EL (cell line): ENCODE results near the gene C1QBP.

Source experiments
- DNase-seq: peaks from one replicate; pipeline ENCODE4 v3.0.0-alpha.2; 2016

The C1QBP gene, protein sequence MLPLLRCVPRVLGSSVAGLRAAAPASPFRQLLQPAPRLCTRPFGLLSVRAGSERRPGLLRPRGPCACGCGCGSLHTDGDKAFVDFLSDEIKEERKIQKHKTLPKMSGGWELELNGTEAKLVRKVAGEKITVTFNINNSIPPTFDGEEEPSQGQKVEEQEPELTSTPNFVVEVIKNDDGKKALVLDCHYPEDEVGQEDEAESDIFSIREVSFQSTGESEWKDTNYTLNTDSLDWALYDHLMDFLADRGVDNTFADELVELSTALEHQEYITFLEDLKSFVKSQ

DNA sequence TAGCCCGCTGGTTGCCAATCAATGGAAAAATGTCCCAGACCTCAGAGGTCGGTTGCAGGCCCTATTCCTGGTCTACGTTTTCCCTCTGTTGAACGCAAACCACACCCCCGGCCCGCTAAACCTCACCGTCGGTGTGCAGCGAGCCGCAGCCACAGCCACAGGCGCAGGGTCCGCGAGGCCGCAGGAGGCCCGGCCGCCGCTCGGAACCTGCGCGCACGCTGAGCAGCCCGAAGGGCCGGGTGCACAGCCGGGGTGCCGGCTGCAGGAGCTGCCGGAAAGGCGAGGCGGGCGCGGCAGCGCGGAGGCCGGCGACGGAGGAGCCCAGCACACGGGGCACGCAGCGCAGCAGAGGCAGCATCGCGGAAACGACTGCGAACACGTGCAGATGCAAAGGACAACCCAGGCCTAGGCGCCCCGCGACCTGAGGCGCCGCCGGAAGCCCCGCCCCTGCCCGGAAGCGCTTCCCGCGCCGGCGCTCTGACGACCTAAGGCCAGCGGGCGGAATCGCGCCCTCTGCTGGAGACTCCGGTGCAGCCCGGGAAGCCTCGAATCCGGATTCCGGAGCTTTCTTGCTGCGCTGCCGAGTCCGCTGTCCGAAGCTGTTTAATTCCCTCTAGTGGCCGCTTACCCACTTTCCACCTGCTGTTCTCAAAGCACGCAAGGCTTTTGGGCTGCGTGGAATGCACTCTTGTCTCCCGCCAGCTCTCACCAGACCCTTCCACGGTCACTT is at the start of gene C1QBP:
C1QBP (minus strand) TSS at position 440 of the 730 bp plus-strand sequence; CDS start at position 358, 82 bp downstream.
- DNase-seq = peak; percentile 92

DNA sequence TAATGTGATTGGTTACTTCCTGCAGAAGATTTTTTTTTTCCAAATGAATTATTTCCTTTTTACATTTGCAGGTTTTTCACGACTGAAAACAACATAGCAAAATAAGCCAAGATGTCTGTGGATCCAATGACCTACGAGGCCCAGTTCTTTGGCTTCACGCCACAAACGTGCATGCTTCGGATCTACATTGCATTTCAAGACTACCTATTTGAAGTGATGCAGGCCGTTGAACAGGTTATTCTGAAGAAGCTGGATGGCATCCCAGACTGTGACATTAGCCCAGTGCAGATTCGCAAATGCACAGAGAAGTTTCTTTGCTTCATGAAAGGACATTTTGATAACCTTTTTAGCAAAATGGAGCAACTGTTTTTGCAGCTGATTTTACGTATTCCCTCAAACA is 49.8 kb upstream of the C1QBP start:
- no peak for DNase-seq

DNA sequence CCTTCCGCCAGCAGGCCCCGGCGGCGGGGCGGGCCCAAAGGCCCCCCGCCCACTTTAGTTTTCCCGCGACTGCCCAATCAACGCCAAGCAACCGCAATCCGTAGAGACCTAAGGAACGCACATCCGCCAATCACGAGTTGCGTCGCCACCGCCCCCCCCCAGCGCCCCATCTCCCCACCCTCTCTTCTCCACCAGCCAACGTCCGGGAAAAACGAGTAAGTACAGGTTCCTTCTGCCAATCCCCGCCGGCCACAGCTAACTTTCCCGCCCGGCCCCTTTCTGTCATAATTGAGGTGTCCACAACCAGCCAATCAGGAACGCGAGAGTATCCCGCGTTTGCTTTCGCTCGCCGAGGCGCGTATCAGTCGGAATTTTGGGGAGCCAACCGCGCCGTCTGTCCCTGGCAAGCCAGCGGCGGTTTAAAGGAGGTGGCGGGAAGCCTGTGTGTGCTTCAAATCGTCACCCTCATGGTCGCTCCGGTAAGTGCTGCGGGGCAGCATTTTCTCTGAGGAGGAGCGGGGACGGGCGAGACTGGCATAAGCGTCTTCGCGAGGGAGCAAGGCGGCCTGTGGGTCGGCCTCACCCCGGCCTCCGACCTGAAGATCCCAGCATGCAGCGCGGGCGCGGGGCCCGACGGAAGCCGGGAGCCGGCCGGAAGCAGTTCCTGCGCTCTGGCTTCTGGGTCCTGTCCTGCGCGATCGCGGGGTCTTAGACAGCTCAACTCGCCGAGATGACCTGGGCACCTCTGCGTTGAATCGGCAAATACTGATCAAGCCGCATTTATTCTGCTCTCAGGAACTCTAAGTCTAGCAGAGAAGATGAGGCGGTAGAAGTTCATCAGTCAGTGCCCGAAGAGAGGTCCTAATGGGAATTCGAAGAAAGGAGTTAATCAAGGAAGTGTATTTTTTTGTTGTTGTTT is 47.5 kb upstream of the C1QBP start, which contains the start of gene MIS12:
MIS12 (plus strand) TSS at position 361 of the 919 bp plus-strand sequence. CDS start 2,297 bp downstream, outside the sequence.
- DNase-seq = peak; percentile 100

DNA sequence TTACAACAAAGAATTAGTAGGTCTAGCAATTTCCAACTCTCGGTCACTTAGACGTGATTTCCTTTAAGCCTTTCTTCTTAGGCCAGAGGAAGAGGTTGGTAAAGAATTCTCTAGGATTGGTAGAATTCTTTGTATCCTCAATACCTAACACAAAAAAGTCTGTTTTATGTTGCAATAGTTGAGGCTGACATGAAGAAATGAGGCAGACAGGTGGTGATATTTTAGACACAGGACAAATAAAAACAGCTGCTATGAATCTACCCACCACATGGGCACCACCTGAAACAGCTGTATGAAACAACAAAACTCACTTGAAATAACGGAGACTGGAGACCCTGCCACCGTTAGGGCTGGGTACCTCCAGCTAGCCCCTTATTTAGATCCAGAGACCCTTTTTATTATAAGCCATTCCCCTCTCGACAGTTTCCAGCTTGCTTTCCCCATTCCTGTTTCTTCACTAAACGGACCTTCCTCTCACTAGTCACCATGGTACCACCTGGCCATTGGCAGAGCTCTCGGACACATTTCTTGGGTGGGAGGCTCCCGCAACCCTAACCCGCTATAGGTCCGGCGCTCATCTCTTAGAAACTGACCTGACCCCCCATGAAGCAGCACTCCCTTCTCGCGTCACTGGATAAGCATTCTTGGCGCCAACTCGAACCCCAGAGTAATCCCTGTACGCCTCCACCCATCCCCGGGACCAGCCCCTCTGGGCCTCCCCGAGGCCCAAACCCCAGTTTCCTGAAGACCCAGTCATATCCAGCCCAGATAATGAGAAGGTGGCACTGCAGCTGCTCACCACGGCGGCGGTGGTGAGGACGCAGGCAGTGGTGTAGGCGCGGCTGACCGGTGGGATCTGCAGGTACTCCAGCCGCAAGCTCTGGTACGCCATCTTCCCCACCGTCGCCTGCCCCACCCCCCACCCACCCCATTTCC is 46.6 kb upstream of the C1QBP start, which contains the start of gene DERL2:
DERL2 (minus strand) TSS at position 909 of the 936 bp plus-strand sequence; CDS start at position 892, 17 bp downstream.
- peak; percentile 70 for DNase-seq

DNA sequence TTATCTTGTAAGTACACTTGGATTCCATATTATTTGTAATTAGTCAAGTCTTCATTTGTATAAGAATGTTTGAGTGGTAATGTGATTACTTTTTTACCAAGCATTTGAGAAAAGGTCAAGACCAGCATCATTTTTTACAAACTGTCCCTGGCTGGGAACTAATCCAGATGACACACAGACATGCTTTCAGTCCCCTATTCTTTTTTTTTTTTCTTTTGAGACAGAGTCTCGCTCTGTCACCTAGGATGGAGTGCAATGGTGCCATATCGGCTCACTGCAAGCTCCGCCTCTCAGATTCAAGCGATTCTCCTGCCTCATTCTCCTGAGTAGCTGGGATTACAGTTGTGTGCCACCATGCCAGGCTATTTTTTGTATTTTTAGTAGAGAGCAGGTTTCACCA is 42.5 kb upstream of the C1QBP start:
- DNase-seq = no peak

DNA sequence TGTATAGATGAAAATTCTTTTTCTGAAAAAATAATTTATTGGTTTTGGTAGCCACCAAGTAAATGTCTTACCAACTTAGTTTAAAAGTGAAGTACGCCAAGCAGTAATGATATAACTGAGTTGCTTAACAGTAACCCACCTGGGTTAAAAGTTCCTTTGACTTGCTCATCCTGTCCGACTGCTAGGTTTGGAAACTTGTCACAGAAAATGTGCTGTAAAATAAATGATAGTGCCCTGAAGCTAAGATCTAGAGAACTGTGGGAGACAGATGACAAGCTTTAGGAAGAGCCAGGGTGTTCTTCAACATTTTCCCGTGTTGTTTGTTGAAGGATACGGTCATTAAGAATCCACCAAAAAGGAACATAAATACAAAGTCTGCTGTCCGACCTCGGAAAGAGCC is 42.0 kb upstream of the C1QBP start:
- no peak for DNase-seq

DNA sequence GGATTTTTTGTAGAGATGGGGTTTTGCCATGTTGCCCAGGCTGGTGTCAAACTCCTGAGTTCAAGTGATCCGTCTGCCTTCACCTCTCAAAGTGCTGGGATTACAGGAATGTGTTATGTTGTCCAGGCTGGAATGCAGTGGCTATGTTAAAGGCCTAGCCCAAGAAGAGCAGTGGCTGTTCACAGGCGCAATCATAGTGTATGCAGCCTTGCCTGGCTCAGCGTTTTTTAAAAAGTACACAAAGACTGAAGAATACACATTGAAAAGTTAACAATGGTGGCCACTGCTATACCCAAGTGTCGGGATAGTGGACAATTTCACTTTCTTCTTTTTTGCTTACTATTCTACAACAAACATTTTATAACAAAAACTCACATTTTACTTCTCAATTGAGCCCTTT is 40.0 kb upstream of the C1QBP start:
- no peak for DNase-seq

DNA sequence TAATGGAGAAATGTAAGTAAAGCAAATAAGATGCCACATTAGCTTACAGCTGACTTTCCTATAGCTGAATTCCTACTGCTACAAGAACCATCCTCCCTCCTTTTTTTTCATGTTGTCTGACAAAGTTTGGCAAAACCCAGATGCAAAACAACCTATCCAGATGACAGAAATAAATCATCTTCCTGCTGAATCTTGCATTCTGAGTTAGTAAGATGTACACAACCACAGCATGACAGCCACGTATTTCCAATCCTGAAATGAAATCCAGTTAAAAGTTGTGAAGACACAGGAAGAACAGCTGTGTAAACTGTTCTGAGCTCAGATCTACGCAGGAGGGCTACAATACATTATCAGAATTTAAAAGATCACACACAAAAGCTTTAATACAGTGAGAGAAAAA is 35.0 kb upstream of the C1QBP start:
- DNase-seq = no peak

DNA sequence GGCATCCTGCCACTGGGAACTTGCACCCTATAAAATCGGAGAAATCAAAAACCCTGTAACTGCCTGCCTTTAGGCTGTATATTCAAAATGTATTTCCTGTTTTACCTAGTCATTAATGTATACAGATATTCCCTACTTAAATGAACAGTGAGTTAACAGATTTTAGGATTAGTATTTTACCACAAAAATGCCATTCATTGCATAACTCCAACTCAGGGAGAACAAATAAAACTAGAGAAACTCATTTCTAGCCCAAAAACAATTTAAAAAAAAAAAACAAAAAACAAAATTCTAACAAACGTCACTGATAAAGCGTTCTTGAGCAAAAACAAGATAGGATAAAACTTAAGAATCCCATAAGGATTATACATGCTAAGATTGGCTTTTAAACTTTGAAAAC is 33.6 kb upstream of the C1QBP start:
- DNase-seq = no peak

DNA sequence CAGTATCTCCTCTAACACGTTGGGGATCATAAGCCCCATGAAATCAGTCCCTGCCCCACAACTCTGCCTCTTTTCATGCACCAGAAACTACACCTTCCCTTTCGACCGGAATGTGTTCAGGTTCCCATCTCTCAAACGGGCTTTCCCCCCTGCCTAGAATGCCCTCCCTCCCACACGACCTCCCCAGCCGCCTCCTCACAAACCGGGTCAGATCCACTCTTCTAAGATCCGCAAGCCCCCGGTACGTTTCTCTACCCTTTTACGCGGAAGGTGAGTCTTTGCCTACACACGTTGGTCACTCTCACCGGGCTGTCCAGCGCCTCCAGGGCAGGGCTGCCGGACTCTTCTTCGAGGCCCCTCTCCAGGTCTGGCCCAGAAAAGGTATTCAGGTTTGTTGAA is 29.1 kb upstream of the C1QBP start:
- DNase-seq = no peak

DNA sequence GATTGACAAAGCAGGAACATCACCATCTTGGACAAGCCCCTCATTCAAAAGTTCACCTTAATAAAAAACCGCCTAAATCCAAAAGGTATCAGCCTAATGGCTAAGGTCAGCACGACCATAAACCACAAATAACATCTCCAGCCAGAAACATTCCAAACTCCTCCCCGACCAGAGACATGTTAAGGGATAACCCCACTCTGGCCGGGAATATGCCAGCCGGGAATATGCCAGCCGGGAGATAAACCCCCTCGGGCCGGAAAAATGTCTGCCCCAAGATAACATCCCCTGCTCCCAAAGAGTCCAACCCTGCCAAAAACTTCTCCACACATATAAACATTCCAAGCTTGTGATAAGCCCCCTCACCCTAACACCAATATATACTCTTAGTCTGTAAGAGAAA is 28.5 kb upstream of the C1QBP start:
- peak; percentile 21 for DNase-seq

DNA sequence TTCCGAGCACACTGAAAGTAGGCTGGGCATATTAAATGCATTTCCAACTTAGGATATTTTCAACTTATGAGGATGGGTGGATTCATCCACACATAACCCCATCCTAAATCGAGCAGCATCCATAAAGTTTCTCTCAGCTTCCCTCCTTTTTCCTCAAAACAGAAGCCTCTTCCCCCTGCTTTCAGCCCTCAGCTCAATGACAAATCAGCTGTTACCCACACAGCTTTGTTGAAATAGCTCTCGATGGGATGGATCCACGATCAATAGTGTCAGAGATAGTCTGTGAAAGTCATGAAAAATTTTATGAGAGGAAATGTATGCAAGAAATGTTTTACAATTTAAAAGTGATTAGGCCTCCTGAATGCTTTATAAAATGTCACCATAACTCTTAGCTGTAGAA is 27.3 kb upstream of the C1QBP start:
- no peak for DNase-seq

DNA sequence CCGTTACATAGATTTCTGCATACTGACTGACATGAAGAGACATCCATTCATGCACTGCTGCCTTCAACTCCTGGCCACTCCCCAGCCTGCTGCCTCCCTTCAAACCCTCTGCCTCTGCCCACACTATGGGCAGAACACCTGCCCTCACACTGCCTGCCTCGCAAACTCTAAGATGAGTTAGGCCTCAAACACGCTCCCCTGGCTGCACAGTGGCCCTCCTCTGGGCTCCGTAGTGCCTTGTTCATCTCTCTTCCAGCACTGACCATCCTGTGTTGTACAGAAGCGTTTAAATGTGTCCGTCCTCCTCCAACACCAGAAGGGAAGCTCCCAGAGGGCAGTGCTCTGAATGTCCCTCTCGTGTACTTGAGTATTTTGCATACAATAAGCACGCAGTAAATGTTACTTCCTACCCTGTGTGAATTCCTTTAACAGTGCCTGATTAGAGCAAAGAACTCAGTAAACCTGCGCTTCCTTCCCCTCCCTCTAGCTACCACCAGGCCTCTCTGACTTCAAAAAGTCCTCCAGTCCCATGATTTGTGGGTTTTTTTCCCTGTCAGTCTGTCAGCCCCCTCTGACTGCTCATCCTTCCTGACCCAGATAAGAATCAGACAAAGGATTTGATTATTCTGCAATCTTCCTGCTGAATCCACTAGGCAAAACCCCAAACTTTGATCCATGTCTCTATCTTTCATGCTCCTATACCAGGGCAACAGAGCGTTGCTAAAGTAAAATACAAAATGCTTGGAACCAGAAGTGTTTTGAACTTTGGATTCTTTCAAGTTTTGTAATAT is 26.0 kb upstream of the C1QBP start:
- no peak for DNase-seq

DNA sequence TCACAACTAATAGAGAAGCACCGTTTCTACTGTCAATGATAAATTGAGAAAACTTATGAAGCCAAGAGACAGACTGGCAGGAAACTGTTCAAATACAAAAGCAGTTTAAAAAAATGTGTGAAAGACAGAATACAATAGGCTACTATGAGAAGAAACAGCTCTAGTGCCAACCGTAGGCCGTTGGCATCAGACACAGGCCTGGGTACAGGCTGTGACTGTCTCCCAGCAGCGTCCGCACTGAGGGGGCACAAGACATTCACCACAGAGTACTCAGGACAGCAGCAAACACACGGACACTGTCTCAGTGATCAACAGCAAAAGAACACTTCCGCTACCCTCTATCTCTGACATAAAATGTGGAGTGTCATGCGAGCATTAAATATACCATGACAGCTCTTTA is 7.8 kb upstream of the C1QBP start:
- no peak for DNase-seq

DNA sequence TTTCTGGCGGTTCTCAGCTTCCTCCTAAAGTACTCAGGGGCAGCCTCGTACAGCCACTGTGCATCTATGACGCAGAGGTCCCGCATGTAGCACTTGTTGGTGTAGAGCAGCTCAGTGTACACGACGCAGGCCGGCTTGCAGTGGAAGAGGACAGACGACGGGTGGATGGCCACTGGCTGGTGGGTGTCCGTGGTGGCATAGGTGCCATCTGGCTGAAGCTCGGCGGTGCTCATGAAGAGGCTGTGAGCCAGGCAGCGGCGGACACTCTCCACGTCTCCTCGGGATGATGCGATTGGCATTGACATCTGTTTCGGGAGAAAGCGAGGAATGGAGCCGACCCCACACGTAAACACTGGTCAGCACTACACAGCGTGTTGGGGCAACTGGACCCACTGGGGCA is 5.3 kb upstream of the C1QBP start:
- no peak for DNase-seq

DNA sequence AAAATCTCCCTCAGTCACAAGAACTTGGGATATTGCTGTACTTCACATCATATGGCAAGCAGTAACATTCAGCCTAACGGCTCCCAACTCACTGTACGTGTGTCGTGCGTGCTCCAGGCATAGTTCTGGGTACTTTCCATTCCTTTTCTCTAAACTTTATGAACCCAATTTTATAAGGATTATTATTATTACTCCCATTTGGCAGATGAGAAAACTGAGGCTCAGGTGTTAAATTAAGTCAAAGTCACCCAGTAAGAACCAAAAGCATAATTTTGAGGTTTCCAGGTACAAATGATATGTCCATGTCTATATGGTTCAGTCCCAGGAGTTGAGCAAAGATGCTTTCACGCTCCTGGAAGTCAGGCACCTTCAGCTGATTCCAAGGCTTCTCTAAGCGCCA is 4.8 kb upstream of the C1QBP start:
- no peak for DNase-seq

DNA sequence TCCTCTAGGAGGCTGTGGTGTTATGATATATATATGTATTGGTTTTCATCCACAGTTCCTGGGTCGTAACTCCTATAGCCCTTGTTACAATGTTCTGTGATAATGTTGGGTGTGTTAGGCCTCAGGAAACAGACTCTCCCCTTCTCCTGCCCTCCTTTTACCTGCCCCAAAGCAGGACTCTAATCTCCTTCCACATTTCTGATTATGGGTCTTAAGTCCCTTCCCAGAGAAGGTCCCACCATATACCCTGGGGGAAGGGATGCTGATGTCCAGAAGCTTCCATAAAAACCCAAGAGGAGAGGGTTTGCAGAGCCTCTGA is 450 bp upstream of the C1QBP start:
- no peak for DNase-seq

DNA sequence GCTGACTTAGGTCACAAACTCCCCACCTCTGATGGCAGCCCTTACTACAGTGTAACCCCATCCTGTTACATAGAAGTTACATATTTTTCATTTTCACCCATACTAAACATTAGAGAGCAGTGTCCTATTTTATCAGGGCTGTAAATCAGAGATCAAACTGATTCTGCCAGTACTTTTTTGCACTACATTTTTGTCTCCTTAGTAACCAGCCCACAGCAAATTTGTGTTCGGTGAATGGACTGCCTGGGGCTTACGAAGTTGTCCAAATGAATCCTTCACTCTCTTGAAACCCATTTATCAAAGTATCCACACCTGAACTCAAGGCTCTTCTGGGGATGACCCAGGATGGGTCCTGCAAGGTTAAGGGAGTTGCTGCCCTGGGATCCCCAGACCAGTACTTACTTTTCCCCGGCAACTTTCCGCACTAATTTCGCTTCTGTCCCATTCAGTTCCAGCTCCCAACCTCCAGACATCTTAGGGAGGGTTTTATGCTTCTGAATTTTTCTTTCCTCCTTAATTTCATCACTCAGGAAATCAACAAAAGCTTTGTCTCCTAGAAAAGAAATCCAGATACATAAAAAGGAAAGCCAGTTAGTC is 1.1 kb downstream of the C1QBP start:
- DNase-seq = peak; percentile 87

DNA sequence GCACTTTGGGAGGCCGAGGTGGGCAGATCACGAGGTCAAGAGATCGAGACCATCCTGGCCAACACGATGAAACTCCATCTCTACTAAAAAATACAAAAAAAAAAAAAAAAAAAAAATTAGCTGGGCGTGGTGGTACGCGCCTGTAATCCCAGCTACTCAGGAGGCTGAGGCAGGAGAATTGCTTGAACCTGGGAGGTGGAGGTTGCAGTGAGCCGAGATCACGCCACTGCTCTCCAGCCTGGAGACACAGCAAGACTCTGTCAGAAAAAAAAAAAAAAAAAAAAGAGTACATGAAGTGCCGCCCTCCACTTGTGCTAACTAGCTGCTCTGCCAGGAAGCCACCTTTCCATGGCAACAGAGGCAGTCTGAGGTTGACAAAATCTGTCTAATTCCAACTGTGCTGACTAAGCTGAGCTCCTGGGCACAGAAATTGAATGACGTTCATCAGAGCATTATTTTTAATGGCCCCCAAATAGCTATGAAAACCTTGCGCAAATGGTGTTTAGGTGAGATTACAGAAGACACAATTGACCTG is 3.1 kb downstream of the C1QBP start:
- DNase-seq = peak; percentile 24

DNA sequence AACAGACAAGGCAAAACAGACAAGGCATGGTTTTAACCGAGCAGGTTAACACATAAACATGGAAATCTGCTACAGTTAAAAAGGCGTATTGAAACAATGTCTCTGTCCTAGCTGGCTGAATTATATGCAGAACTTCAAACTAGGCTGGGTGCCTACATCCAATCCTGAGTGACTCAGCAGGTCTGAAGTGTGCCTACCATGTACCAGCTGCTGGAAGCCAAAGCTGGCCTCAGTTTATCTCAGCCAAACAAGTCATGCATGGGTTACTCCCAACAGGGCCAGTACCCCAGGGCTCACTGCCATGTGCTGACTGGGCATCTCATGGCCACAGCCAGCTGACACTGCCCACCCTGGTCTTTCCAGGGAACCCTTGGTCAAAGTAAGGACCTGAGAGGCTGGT is 4.0 kb downstream of the C1QBP start:
- DNase-seq = no peak
